H1 (cell line): ENCODE measurements around the gene MBD4.

ENCODE experiments used
- NANOG ChIP-seq: IDR thresholded peaks from 2 replicates; pipeline ENCODE4 v1.6.1; 2011; ENCODE audit warnings: low read length, low read depth, mild to moderate bottlenecking, inconsistent platforms; ENCODE audit not compliant: insufficient read depth, poor library complexity, severe bottlenecking
- TEAD4 ChIP-seq: IDR thresholded peaks from 2 replicates; pipeline ENCODE4 v1.6.1; 2012; ENCODE audit warnings: low read depth, low read length, inconsistent platforms, mixed read lengths
- ZNF274 ChIP-seq: IDR thresholded peaks from 2 replicates; pipeline ENCODE4 v1.7.0; 2012; ENCODE audit warnings: low read length, borderline replicate concordance; ENCODE audit errors: extremely low read depth
- TF ChIP-seq, protein P1 (sequence below), 3 experiments: IDR thresholded peaks; 1 replicate in 2 of 3; 2 replicates in 1 of 3; pipeline versions ENCODE4 v1.5.1 to v1.6.1; 2011; ENCODE audit warnings: low read length in 3 of 3, mild to moderate bottlenecking in 3 of 3, inconsistent platforms in 2 of 3, low read depth in 1 of 3, moderate library complexity in 1 of 3; ENCODE audit not compliant: insufficient read depth in 1 of 3; ENCODE audit errors: control extremely low read depth in 1 of 3

DNA sequence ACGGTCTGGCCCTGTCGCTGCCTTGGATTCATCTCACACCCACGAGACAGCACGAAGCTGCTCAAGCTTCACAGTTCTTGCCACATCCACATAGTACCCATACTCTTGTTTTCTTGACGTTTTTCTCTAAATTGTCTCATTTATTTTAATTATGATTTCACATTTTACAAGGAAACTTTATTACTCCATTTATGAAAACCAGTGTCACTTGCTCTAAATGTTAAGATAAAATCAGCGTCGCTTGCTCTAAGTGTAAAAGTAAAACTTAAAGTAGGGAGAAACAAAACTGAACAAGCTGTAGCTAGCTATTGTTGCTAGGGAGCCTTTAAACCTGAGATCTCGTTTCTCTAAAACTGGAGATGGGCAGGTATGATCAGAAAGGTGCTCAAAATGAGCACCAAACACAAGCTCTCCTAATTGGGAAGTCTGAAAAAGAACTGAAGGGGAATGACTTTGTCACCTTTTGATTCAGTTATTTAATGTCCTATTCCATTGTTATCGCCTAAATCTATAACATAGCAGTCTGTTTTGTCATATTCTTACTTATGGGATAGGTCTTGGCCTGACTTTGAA lies 956 bp upstream of the MBD4 start:
- TF ChIP-seq TEAD4 (no peak), ZNF274 (no peak), NANOG (no peak)
- TF ChIP-seq, protein P1, sequence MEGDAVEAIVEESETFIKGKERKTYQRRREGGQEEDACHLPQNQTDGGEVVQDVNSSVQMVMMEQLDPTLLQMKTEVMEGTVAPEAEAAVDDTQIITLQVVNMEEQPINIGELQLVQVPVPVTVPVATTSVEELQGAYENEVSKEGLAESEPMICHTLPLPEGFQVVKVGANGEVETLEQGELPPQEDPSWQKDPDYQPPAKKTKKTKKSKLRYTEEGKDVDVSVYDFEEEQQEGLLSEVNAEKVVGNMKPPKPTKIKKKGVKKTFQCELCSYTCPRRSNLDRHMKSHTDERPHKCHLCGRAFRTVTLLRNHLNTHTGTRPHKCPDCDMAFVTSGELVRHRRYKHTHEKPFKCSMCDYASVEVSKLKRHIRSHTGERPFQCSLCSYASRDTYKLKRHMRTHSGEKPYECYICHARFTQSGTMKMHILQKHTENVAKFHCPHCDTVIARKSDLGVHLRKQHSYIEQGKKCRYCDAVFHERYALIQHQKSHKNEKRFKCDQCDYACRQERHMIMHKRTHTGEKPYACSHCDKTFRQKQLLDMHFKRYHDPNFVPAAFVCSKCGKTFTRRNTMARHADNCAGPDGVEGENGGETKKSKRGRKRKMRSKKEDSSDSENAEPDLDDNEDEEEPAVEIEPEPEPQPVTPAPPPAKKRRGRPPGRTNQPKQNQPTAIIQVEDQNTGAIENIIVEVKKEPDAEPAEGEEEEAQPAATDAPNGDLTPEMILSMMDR (IDR thresholded peaks at IDR 0.05; ENCODE audit: control extremely low read depth in 1 of 3, insufficient read depth in 1 of 3, low read depth in 1 of 3, low read length in 3 of 3) = no peak
